Transverse colon (tissue), 4 donors: ENCODE results near the gene RPS6KA4. TPM values are rescaled to one million over a fixed set of nuclear protein-coding genes. Genes with fewer than 3 reads are reported as not detected.

Experiments
- DNase-seq: peaks from one replicate; pipeline ENCODE4 v3.0.0-alpha.2; 2019
- H3K27ac ChIP-seq, 4 donors: fragments of 200-600 bp; sonication (generic); 2 replicates each; pipeline ENCODE4 v1.5.1; 2016 to 2018; ENCODE audit warnings: inconsistent platforms in 4 of 4
- H3K27me3 ChIP-seq: fragments of 200-600 bp; sonication (generic); 2 replicates; pipeline ENCODE4 v1.5.1; 2017; ENCODE audit warnings: inconsistent platforms
- H3K36me3 ChIP-seq, 4 donors: fragments of 200-600 bp; sonication (generic); 2 replicates each; pipeline ENCODE4 v1.5.1; 2017 to 2019; ENCODE audit warnings: inconsistent platforms in 4 of 4
- H3K4me1 ChIP-seq, 4 donors: fragments of 200-600 bp; sonication (generic); 2 replicates each; pipeline ENCODE4 v1.5.1; 2017 to 2020; ENCODE audit warnings: inconsistent platforms in 4 of 4
- H3K4me3 ChIP-seq, 4 donors: fragments of 200-600 bp; sonication (generic); 1 replicate in 1 of 4; 2 replicates in 3 of 4; pipeline versions ENCODE4 v1.5.1 to v1.6.1; 2017 to 2019; ENCODE audit warnings: inconsistent platforms in 4 of 4
- H3K9me3 ChIP-seq, 2 donors: fragments of 200-600 bp; sonication (generic); 2 replicates each; pipeline ENCODE4 v1.5.1; 2017 to 2019; ENCODE audit warnings: inconsistent platforms in 2 of 2
- EP300 ChIP-seq: sonication (generic); formaldehyde crosslinking; IDR thresholded peaks from one replicate; pipeline ENCODE4 v1.6.1; 2017; ENCODE audit warnings: antibody characterized with exemption, low read depth
- POLR2A ChIP-seq: fragments of 450-650 bp; IDR thresholded peaks from one replicate; pipeline ENCODE4 v1.6.1; 2016; ENCODE audit warnings: antibody characterized with exemption, mild to moderate bottlenecking, moderate library complexity
- POLR2AphosphoS5 ChIP-seq, 3 donors: sonication (generic); formaldehyde crosslinking; IDR thresholded peaks; one replicate each; pipeline ENCODE4 v1.6.1; 2016; ENCODE audit warnings: antibody characterized with exemption in 3 of 3
- WGBS, 2 donors: methylation state at CpG; one replicate each; pipeline ENCODE4 v1.1.5; 2018; ENCODE audit warnings: low coverage in 1 of 2; 5-methylcytosine and 5-hydroxymethylcytosine counted together
- in situ Hi-C, 4 donors: fragments of 200-750 bp; cut with MboI; loops; one replicate each; pipeline versions ENCODE4 v1.15.0 to v1.15.1; 2017; ENCODE audit warnings: low sequenced_read_pairs in 3 of 4, low pct_ligation_motif_present in 1 of 4, low pct_unique_long_range_greater_than_20kb in 1 of 4
- intact Hi-C: fragments of 100-400 bp; cut with DNase I; formaldehyde crosslinking; loops from one replicate; pipeline ENCODE4 v1.15.1; 2023; ENCODE audit warnings: low total_unique reads
- total RNA-seq, 4 donors: library from RNA; depleted of rRNA; stranded (reverse); fragments of >200 nt; gene quantifications; one replicate each; pipeline ENCODE4 v1.1.0, GENCODE V29; 2016
- TF ChIP-seq, protein P1 (sequence below), 5 experiments: fragments of 200-600 bp in 3 of 5; fragments of 450-650 bp in 2 of 5; sonication (generic) in 3 of 5; IDR thresholded peaks; 1 replicate in 2 of 5; 2 replicates in 3 of 5; pipeline ENCODE4 v1.5.1; 2016 to 2017; ENCODE audit warnings: antibody characterized with exemption in 5 of 5, inconsistent platforms in 3 of 5, mild to moderate bottlenecking in 2 of 5, moderate library complexity in 1 of 5

Gene RPS6KA4
- total RNA-seq, 4 donors from 2014 or later: 14.5 to 86.0 (median 34.5) TPM

DNA sequence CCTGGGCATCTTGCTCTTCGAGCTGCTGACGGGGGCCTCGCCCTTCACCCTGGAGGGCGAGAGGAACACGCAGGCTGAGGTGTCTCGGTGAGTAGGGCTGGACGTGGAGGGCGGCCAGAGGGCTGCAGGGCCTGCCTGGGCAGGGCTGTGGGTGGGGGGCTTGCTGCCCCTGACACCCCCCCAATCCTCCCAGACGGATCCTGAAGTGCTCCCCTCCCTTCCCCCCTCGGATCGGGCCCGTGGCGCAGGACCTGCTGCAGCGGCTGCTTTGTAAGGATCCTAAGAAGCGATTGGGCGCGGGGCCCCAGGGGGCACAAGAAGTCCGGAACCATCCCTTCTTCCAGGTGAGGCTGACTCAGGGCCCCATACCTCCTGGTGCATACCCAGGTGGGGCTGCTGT lies 2.7 kb downstream of the RPS6KA4 start:
- Histone ChIP-seq H3K9me3 (no peaks in the 10 kb centered on the region), H3K36me3 (peaks cover 0 to 21% (median 7%) of the 10 kb centered on the region in 4 donors), H3K27ac (no peak overlapping the region), H3K4me1 (peaks cover 18 to 29% (median 28%) of the 10 kb centered on the region in 4 donors), H3K27me3 (no peaks in the 10 kb centered on the region), H3K4me3 (no peak overlapping the region)
- no peak for TF ChIP-seq POLR2AphosphoS5 (IDR thresholded peaks at IDR 0.05)
- TF ChIP-seq, protein P1, sequence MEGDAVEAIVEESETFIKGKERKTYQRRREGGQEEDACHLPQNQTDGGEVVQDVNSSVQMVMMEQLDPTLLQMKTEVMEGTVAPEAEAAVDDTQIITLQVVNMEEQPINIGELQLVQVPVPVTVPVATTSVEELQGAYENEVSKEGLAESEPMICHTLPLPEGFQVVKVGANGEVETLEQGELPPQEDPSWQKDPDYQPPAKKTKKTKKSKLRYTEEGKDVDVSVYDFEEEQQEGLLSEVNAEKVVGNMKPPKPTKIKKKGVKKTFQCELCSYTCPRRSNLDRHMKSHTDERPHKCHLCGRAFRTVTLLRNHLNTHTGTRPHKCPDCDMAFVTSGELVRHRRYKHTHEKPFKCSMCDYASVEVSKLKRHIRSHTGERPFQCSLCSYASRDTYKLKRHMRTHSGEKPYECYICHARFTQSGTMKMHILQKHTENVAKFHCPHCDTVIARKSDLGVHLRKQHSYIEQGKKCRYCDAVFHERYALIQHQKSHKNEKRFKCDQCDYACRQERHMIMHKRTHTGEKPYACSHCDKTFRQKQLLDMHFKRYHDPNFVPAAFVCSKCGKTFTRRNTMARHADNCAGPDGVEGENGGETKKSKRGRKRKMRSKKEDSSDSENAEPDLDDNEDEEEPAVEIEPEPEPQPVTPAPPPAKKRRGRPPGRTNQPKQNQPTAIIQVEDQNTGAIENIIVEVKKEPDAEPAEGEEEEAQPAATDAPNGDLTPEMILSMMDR (IDR thresholded peaks at IDR 0.05): no peak
- in situ Hi-C loops: no loop called here
- intact Hi-C loops: no loop called here
- 90 to 93% methylated on average over 2 to 18 of the region's 18 CpGs for WGBS, 2 donors
- DNase-seq: no peak

DNA sequence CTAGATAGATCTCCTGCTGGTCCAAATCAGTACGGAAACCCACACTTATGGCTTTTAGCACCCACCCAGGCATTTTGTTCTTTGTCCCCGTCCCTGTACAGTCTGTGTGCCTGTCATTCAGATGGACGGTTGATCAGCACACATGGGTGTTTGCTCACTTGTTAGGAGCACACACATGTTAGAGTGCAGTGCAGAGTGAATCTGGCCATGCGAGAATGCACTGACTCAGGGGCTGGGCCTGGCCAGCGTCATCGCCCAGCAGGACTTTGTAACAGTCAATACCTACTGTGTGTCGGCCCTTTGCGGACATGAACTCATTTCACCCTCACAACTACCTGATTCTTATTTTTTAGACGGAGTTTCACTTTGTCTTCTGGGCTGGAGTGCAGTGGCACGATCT lies 3.4 kb downstream of the RPS6KA4 start:
- Histone ChIP-seq H3K9me3 (no peaks in the 10 kb centered on the region), H3K27ac (no peak overlapping the region), H3K4me3 (no peak overlapping the region), H3K27me3 (no peaks in the 10 kb centered on the region), H3K36me3 (peaks cover 0 to 26% (median 8%) of the 10 kb centered on the region in 4 donors), H3K4me1 (peaks cover 18 to 29% (median 28%) of the 10 kb centered on the region in 4 donors)
- TF ChIP-seq, protein P1 (IDR thresholded peaks at IDR 0.05): no peak
- TF ChIP-seq EP300 (no peak), POLR2AphosphoS5 (IDR thresholded peaks at IDR 0.05) (no peak), POLR2A (no peak)
- no peak for DNase-seq
- in situ Hi-C loops: no loop called here
- WGBS, 2 donors: 93% methylated on average over 10 of the region's 10 CpGs; no CpG with 5 or more reads in 1 of the 2 donors
- intact Hi-C loops: no loop called here

DNA sequence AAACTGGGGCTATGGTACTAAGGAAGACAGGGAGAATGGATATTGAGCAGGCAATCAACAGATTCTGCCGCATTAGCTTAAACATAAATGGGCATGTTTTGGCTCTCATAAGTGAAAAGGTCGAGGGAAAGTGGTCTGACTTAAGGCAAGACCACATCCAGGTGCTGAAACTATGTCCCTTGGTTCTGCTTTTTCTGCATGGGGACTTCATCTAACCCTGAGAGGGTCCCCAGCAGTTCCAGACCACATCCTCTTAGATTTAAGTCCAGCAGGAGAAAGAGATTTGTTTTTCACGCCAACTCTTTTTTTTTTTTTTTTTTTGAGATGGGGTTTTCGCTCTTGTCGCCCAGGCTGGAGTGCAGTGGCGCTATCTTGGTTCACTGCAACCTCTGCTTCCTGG lies 5.5 kb downstream of the RPS6KA4 start:
- DNase-seq: no peak
- in situ Hi-C loops: no loop called here
- TF ChIP-seq, protein P1 (IDR thresholded peaks at IDR 0.05): no peak
- TF ChIP-seq POLR2AphosphoS5 (IDR thresholded peaks at IDR 0.05) (no peak), POLR2A (no peak), EP300 (no peak)
- Histone ChIP-seq H3K27me3 (no peaks in the 10 kb centered on the region), H3K4me3 (no peak overlapping the region), H3K9me3 (no peaks in the 10 kb centered on the region), H3K27ac (no peak overlapping the region), H3K36me3 (peaks cover 0 to 35% (median 14%) of the 10 kb centered on the region in 4 donors), H3K4me1 (peaks cover 6 to 13% (median 12%) of the 10 kb centered on the region in 4 donors)
- intact Hi-C loops: no loop called here
- 72 to 88% methylated on average over 2 to 6 of the region's 6 CpGs for WGBS, 2 donors

DNA sequence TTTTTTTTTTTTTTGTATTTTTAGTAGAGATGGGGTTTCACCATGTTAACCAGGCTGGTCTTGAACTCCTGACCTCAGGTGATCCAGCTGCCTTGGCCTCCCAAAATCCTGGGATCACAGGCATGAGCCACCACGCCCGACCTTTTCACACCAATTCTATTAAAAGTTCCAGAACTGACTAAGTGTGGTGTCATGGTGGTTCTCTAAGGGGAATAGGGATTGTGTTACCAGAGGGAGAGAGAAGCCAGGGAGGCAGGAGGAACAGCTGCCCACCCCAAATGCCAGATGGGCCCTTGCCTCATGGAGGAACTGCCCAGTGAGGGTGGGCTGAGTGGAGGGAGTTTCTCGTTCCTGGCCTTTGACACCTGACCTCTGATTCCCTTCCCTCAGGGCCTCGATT lies 5.9 kb downstream of the RPS6KA4 start:
- intact Hi-C loops (no loop called here), in situ Hi-C loops (no loop called here)
- H3K27me3 ChIP-seq: no peaks in the 10 kb centered on the region
- H3K4me1 ChIP-seq: peaks cover 4 to 9% (median 7%) of the 10 kb centered on the region in 4 donors
- TF ChIP-seq EP300 (no peak), POLR2AphosphoS5 (IDR thresholded peaks at IDR 0.05) (no peak)
- WGBS, 2 donors: 91% methylated on average over 4 of the region's 4 CpGs; no CpG with 5 or more reads in 1 of the 2 donors
- DNase-seq: no peak
- peaks cover 0 to 39% (median 16%) of the 10 kb centered on the region in 4 donors for H3K36me3 ChIP-seq
- H3K27ac ChIP-seq: no peak overlapping the region
- no peaks in the 10 kb centered on the region for H3K9me3 ChIP-seq
- H3K4me3 ChIP-seq: no peak overlapping the region

DNA sequence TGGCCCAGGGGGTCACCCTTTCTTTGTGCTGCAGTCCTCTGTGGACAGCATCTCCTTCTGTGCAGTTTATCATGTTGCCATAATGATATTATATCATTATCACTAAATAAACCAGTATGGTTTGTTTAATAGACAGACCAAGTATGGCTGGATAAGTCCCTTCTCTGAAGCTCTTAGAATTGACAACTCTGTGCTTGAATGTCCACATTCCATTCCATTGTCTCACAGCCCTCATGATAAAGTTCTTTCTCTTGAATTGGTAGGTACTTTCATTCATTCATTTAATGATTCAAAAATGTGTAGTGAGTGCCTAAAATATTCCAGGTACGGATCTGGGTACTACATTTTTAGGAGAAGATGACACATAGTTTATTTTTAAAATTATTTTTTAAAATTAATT lies 7.8 kb downstream of the RPS6KA4 start:
- WGBS, 2 donors: 95 to 100% methylated on average over 1 of the region's 1 CpG
- intact Hi-C loops (no loop called here), in situ Hi-C loops (no loop called here)
- Histone ChIP-seq H3K4me3 (no peak overlapping the region), H3K4me1 (no peaks in the 10 kb centered on the region), H3K9me3 (no peaks in the 10 kb centered on the region), H3K27ac (no peak overlapping the region), H3K27me3 (no peaks in the 10 kb centered on the region), H3K36me3 (peaks cover 0 to 48% (median 17%) of the 10 kb centered on the region in 4 donors)
- no peak for DNase-seq
- TF ChIP-seq, protein P1 (IDR thresholded peaks at IDR 0.05): no peak
- TF ChIP-seq POLR2AphosphoS5 (IDR thresholded peaks at IDR 0.05): no peak
